ENCODE data around the gene CHST7. TPM values are rescaled to one million over a fixed set of nuclear protein-coding genes. Genes with fewer than 3 reads are reported as not detected.

Gene CHST7, protein sequence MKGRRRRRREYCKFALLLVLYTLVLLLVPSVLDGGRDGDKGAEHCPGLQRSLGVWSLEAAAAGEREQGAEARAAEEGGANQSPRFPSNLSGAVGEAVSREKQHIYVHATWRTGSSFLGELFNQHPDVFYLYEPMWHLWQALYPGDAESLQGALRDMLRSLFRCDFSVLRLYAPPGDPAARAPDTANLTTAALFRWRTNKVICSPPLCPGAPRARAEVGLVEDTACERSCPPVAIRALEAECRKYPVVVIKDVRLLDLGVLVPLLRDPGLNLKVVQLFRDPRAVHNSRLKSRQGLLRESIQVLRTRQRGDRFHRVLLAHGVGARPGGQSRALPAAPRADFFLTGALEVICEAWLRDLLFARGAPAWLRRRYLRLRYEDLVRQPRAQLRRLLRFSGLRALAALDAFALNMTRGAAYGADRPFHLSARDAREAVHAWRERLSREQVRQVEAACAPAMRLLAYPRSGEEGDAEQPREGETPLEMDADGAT
- total RNA-seq (2021; ENCODE audit: unreplicated experiment) = 7.7 TPM
- 4.3 and 4.5 TPM in 2 replicates for polyA plus RNA-seq (2012)
- Bru-seq, nascent RNA = percentile 52 among the genes with signal in this experiment
- BruChase-seq, experiment 1, labeled RNA remaining after a 6-hour chase = percentile 51 among the genes with signal in this experiment
- percentile 50 among the genes with signal in this experiment for BruChase-seq, experiment 2, labeled RNA remaining after a 2-hour chase
- long read RNA-seq, transcript CHST7-201 (2 exons, 2,289 nt) = major isoform, 24 of 25 reads
- long read RNA-seq, partial matches to known transcripts = 1 of 25 reads
- long read RNA-seq, other reads (novel, unspliced or antisense) = 0 of 25 reads

DNA sequence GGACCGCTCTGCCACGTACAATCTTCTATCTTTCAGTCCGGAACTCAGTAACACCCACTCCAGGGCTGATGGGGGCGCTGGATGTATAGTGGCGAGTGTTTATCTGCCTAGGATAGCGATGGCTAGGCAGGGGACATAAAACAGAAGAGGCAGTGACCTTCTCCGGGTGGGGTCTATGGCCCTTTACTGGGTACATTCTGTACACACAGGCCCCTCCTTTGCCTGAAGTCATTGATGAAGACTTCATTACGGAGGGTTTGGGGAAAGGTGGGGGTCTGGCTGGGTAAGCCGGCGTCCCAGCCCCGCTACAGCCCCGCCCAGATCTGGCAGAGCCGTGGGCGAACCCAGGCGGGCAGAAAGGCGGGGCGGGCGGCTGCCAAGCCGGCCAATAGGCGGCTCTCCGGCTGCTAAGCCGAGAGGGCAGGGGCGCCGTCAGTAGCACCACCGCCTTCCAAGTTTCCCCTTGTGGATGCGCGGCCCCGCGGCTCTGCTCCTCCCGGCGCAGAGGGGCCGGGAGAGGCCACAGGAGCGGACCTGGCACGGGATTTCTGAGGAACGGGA is at the start of gene CHST7:
TSS of gene CHST7 (plus strand) at position 435 of the 561 bp plus-strand sequence. CDS start 167 bp downstream, outside the sequence.
- H3K9me3 ChIP-seq (ENCODE audit: control insufficient read depth in 1 of 2, insufficient read depth in 1 of 2, low read depth in 1 of 2, low read length in 2 of 2) = no peaks in the 10 kb centered on the region
- H4K20me1 ChIP-seq (ENCODE audit: insufficient read depth) = no peaks in the 10 kb centered on the region
- CTCF ChIA-PET = interaction anchor here (0.5 kb wide), 1 partner anchor 115 kb away, joined by 3 read pairs; no protein-coding TSS in a partner anchor
- BruUV-seq (replicated peaks) = no TSS peak
- peak within 1 kb of the TSS; percentile 54 for H2AFZ ChIP-seq (ENCODE audit: low read depth, low read length, poor library complexity, severe bottlenecking)
- peak within 1 kb of the TSS; percentile 86 for H3K27ac ChIP-seq (ENCODE audit: low read depth, low read length)
- H3K4me3 ChIP-seq (replicated peaks in 1 of 2; ENCODE audit: low read depth in 1 of 2, low read length in 2 of 2) = peak within 1 kb of the TSS; percentile 51 to 62
- no peaks in the 10 kb centered on the region for H3K27me3 ChIP-seq (ENCODE audit: insufficient read depth, low read length)
- peaks cover 8% of the 10 kb centered on the region; the same call in 1 of the 2 replicates for H3K79me2 ChIP-seq (ENCODE audit: insufficient read depth, low read length)
- POLR2A ChIA-PET = interaction anchor here (1.3 kb wide), 1 partner anchor 9 kb away, joined by 3 read pairs; no protein-coding TSS in a partner anchor
- RAD21 ChIA-PET (ENCODE audit: low non-redundant PET in 1 of 2, low total read pairs in 2 of 2, uncharacterized antibody in 2 of 2, unreplicated experiment in 2 of 2) = no interaction called here
- peaks cover 8 to 40% of the 10 kb centered on the region in 2 experiments; a peak in 3 of 4 replicates for H3K4me1 ChIP-seq (ENCODE audit: control insufficient read depth in 1 of 2, insufficient read depth in 2 of 2, low read length in 2 of 2)
- DNase-seq (ENCODE audit: low read depth, low spot score) (peak; percentile 46), ATAC-seq (peak; percentile 89)
- intact Hi-C loops (cut with micrococcal nuclease) = no loop called here
- peak within 1 kb of the TSS; percentile 65 for H3K9ac ChIP-seq (ENCODE audit: low read length)
- H3K4me2 ChIP-seq (ENCODE audit: low read length) = peak within 1 kb of the TSS; percentile 81
- no peaks in the 10 kb centered on the region for H3K9me2 ChIP-seq (ENCODE audit: insufficient read depth)
- no peaks in the 10 kb centered on the region for H3K36me3 ChIP-seq (ENCODE audit: control insufficient read depth in 1 of 2, insufficient read depth in 2 of 2, low read length in 2 of 2)
- TF ChIP-seq, protein P1, sequence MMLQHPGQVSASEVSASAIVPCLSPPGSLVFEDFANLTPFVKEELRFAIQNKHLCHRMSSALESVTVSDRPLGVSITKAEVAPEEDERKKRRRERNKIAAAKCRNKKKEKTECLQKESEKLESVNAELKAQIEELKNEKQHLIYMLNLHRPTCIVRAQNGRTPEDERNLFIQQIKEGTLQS (IDR thresholded peaks at IDR 0.05) = no peak
- TF ChIP-seq, protein P2, sequence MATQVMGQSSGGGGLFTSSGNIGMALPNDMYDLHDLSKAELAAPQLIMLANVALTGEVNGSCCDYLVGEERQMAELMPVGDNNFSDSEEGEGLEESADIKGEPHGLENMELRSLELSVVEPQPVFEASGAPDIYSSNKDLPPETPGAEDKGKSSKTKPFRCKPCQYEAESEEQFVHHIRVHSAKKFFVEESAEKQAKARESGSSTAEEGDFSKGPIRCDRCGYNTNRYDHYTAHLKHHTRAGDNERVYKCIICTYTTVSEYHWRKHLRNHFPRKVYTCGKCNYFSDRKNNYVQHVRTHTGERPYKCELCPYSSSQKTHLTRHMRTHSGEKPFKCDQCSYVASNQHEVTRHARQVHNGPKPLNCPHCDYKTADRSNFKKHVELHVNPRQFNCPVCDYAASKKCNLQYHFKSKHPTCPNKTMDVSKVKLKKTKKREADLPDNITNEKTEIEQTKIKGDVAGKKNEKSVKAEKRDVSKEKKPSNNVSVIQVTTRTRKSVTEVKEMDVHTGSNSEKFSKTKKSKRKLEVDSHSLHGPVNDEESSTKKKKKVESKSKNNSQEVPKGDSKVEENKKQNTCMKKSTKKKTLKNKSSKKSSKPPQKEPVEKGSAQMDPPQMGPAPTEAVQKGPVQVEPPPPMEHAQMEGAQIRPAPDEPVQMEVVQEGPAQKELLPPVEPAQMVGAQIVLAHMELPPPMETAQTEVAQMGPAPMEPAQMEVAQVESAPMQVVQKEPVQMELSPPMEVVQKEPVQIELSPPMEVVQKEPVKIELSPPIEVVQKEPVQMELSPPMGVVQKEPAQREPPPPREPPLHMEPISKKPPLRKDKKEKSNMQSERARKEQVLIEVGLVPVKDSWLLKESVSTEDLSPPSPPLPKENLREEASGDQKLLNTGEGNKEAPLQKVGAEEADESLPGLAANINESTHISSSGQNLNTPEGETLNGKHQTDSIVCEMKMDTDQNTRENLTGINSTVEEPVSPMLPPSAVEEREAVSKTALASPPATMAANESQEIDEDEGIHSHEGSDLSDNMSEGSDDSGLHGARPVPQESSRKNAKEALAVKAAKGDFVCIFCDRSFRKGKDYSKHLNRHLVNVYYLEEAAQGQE (IDR thresholded peaks at IDR 0.05; ENCODE audit: low read depth) = no peak
- TF ChIP-seq, protein P3, sequence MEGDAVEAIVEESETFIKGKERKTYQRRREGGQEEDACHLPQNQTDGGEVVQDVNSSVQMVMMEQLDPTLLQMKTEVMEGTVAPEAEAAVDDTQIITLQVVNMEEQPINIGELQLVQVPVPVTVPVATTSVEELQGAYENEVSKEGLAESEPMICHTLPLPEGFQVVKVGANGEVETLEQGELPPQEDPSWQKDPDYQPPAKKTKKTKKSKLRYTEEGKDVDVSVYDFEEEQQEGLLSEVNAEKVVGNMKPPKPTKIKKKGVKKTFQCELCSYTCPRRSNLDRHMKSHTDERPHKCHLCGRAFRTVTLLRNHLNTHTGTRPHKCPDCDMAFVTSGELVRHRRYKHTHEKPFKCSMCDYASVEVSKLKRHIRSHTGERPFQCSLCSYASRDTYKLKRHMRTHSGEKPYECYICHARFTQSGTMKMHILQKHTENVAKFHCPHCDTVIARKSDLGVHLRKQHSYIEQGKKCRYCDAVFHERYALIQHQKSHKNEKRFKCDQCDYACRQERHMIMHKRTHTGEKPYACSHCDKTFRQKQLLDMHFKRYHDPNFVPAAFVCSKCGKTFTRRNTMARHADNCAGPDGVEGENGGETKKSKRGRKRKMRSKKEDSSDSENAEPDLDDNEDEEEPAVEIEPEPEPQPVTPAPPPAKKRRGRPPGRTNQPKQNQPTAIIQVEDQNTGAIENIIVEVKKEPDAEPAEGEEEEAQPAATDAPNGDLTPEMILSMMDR (IDR thresholded peaks at IDR 0.05 in 2 of 3, conservative IDR thresholded peaks at IDR 0.05 in 1 of 3; ENCODE audit: borderline replicate concordance in 1 of 3, insufficient read depth in 1 of 3, low read depth in 2 of 3, low read length in 2 of 3) = peak; percentile 33 to 51 (median 38); a peak in 3 of 6 replicates
- TF ChIP-seq FOSL1 (IDR thresholded peaks at IDR 0.05; ENCODE audit: low read depth) (no peak), POLR2AphosphoS5 (IDR thresholded peaks at IDR 0.05; ENCODE audit: low read depth, low read length) (peak; percentile 33; the same call in 1 of the 2 replicates), EGR1 (IDR thresholded peaks at IDR 0.05; ENCODE audit: low read depth) (peak; percentile 68; the same call in 1 of the 2 replicates), TCF7L2 (IDR thresholded peaks at IDR 0.05; ENCODE audit: borderline replicate concordance, extremely low read depth, insufficient read depth, insufficient read length) (no peak), POLR2A (IDR thresholded peaks at IDR 0.05; ENCODE audit: borderline replicate concordance, extremely low read depth, insufficient read depth, insufficient read length) (no peak), JUND (IDR thresholded peaks at IDR 0.05) (no peak), SRF (IDR thresholded peaks at IDR 0.05; ENCODE audit: low read depth) (no peak), YY1 (IDR thresholded peaks at IDR 0.05; ENCODE audit: extremely low read depth, insufficient replicate concordance, low read depth, low read length) (no peak), EZH2phosphoT487 (IDR thresholded peaks at IDR 0.05; ENCODE audit: borderline replicate concordance) (no peak), EZH2 (IDR thresholded peaks at IDR 0.05) (no peak), SIN3A (IDR thresholded peaks at IDR 0.05; ENCODE audit: low read depth) (no peak), CEBPB (IDR thresholded peaks at IDR 0.05; ENCODE audit: low read depth) (no peak), ZNF274 (IDR thresholded peaks at IDR 0.05; ENCODE audit: low read depth, low read length) (no peak), ELF1 (IDR thresholded peaks at IDR 0.05; ENCODE audit: borderline replicate concordance, low read depth) (no peak)

All from HCT116 (cell line).